Right ventricle myocardium inferior (tissue), 1 donor: ENCODE measurements around the gene FNDC3B. TPM values are rescaled to one million over a fixed set of nuclear protein-coding genes. Genes with fewer than 3 reads are reported as not detected.
A peak's percentile ranks its signal among the peaks of the same experiment; 100 is the strongest.
"Not testable (repeated sequence)": the region's sequence is repeated elsewhere in the genome, so short reads cannot be mapped to it uniquely, and the experiment has no call there.

Experiments used
- ATAC-seq: fragments of 200-7000 bp; cut with Tn5 transposase; one replicate; pipeline ENCODE4 v1.9.1; 2020; ENCODE audit warnings: mild to moderate bottlenecking, moderate library complexity
- DNase-seq: peaks from one replicate; pipeline ENCODE4 v3.0.0; 2021; ENCODE audit errors: missing footprints
- intact Hi-C: fragments of 100-400 bp; cut with DNase I; formaldehyde crosslinking; loops from one replicate; pipeline ENCODE4 v1.11.0; 2022
- total RNA-seq: library from RNA; stranded (reverse); fragmentation: NEBNext Ultra II Directional; extraction: Animal tissue kit (Norgen Biotek cat#: 25700); gene quantifications from one replicate; pipeline ENCODE4 v1.2.1, GENCODE V29; 2021
- donor health status: DM: no; HTN: yes; CAD: no; lungs with severe emphysema.

The FNDC3B gene
- total RNA-seq, 1 donor from 2014 or later: 57.8 TPM

GRCh38 chr3:172024679-172025078 is 14.7 kb upstream of the FNDC3B start:
- intact Hi-C loops: no loop called here
- DNase-seq (no peak), ATAC-seq (no peak)

DNA sequence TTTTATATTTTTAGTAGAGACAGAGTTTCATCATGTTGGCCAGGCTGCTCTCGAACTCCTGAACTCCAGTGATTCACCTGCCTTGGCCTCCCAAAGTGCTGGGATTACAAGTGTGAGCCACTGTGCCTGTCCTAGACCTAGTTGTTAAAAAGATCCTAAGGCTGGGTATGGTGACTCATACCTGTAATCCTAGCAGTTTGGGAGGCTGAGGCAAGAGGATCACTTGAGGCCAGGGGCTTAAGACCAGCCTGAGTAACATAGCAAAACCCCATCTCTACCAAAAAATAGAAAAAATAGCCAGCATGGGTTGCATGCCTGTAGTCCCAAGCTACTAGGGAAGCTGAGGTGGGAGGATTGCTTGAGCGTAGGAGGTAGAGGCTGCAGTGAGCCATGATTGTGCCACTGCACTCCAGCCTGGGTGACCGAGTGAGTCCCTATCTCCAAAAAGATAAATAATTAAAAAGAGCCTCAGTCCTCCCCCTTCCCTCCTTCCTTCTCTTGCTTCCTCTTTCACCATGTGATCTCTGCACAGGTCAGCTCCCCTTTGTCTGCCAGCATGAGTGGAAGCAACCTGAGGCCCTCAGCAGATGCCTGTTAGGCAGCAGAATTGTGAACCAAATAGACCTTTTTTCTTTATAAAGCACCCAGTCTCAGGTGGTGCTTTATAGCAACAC is 9.8 kb upstream of the FNDC3B start:
- intact Hi-C loops: no loop called here
- no peak for ATAC-seq

GRCh38 chr3:172030181-172030580 is 9.2 kb upstream of the FNDC3B start:
- intact Hi-C loops: no loop called here
- ATAC-seq: no peak

More for the DNA sequence above, 9.8 kb upstream of the FNDC3B start:
- DNase-seq: no peak

GRCh38 chr3:172031996-172032395 is 7.4 kb upstream of the FNDC3B start:
- no peak for ATAC-seq
- intact Hi-C loops: no loop called here

More at GRCh38 chr3:172030181-172030580, 9.2 kb upstream of the FNDC3B start:
- DNase-seq: no peak

DNA sequence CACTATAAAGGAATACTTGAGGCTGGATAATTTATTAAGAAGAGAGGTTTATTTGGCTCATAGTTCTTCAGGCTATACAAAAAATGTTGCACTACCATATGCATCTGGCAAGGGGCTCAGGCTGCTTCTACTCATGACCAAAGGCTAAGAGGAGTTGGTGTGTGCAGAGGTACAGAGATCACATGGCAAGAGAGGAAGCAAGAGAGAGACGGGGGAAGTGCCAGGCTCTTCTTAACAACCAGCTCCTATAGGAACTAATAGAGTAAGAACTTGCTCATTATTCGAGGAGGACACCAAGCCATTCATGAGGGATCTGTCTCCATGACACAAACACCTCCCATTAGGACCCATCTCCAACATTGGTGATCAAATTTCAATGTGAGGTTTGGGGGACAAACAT is 6.0 kb upstream of the FNDC3B start:
- ATAC-seq (no peak), DNase-seq (no peak)
- intact Hi-C loops: no loop called here

More at GRCh38 chr3:172031996-172032395, 7.4 kb upstream of the FNDC3B start:
- DNase-seq: no peak

DNA sequence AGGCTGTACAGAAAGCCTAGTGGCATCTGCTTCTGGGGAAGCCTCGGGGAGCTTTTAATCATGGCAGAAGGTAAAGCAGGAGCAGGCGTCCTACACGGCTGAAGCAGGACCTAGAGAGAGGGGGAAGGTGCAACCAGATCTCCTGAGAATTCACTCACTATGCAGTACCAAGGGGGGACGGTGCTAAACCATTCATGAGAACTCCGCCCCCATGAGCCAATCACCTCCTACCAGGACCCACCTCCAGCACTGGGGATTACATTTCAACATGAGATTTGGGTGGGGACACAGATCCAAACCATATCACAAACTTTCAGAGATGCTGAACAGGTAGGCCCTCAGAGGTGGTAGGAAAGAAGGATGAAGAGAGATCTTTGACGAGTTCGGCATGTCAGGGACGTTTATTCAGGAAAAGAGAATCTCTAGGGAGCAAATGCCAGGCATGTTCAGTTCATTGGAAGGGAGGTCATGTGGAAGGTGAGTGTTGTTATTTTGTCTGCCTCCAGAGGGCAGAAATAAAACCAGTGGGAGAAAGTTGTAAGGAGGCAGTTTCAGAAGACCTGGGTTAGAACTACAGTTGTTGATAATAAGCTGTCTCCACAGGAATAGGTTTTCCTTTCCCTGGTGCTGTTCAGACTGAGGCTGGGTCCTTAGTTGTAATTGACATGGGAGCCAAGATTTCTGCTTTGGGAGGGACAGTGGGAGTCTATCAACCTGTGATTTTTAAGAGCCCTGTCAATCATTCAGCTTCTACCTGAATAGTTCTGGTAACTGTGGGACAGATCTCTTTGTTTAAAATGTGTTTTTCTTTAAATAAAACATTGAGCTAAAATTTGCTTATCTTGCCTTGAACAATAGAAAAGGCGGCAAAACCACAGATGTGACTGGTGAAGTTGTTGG is 4.3 kb upstream of the FNDC3B start:
- intact Hi-C loops: loop anchor here (5.0 kb wide), 2 partner anchors 198 to 297 kb away; no protein-coding TSS in a partner anchor

DNA sequence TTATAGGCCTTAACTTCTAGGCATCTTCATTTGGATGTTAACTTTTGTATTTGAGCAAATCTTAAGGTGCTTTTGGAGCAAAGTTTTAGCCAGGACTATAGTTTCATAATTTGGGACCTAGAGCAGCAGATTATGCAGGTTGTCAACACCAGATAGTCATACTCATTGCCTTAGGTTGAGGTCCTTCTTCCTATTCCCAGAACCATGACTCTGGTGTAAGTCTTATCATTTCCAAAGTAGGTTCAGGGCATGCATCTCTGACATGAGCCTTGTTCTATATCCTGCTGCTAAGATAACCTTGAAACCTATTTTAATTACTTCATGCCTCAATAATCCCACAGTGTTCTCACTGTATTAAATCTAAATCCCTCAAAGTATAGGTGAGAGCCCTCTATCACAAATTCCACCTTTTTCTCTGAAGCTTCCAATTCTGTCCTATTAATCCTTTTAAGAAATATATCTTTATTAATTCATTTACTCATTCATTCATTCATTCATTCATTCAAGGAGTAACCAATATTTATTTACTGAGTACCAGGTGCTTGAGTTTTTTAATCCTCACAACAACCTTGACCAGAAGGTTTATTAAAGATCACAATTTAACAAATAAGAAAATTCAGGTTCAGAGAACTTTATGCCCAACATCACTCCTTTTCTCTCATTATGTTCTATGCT is 2.7 kb upstream of the FNDC3B start:
- intact Hi-C loops: loop anchor here (5.0 kb wide), 2 partner anchors 199 to 296 kb away; no protein-coding TSS in a partner anchor
- no peak for DNase-seq
- ATAC-seq: no peak

More for the DNA sequence above, 4.3 kb upstream of the FNDC3B start:
- DNase-seq (no peak), ATAC-seq (no peak)

DNA sequence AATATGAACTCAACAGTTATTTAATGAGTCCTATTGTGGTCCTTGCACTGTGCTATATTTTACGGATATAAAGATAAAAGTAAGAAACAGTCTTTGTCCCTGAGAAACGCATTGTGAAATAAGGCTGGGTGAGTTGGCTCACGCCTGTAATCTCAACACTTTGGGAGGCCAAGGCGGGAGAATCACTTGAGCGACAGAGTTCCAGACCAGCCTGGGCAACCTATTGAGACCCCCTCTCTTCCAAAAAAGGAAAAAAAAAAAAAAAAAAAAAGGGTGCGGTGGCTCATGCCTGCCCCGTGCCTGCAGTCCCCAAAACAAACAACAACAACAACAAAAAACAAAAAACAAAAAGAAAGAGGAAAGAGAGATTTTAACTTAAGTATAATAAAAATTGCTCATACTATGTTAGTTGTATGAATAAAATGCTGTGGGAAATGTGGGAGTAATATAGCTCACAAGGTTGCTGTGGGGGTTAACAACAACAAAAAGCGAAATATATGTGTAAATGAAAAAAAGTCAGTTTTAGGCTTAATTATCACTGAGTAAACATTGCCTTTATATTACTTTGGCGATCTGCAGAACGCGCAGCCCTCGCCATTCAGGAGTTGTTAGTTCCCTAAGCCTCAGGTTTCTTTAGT is 461 bp upstream of the FNDC3B start:
- DNase-seq (no peak), ATAC-seq (no peak)
- intact Hi-C loops: loop anchor here (2.0 to 5.0 kb wide), 3 partner anchors 92 to 293 kb away; no protein-coding TSS in a partner anchor

GRCh38 chr3:172040078-172040980 is 951 bp downstream of the FNDC3B start:
- intact Hi-C loops: loop anchor here (2.0 to 10.0 kb wide), 6 partner anchors 57 to 386 kb away; no protein-coding TSS in a partner anchor

DNA sequence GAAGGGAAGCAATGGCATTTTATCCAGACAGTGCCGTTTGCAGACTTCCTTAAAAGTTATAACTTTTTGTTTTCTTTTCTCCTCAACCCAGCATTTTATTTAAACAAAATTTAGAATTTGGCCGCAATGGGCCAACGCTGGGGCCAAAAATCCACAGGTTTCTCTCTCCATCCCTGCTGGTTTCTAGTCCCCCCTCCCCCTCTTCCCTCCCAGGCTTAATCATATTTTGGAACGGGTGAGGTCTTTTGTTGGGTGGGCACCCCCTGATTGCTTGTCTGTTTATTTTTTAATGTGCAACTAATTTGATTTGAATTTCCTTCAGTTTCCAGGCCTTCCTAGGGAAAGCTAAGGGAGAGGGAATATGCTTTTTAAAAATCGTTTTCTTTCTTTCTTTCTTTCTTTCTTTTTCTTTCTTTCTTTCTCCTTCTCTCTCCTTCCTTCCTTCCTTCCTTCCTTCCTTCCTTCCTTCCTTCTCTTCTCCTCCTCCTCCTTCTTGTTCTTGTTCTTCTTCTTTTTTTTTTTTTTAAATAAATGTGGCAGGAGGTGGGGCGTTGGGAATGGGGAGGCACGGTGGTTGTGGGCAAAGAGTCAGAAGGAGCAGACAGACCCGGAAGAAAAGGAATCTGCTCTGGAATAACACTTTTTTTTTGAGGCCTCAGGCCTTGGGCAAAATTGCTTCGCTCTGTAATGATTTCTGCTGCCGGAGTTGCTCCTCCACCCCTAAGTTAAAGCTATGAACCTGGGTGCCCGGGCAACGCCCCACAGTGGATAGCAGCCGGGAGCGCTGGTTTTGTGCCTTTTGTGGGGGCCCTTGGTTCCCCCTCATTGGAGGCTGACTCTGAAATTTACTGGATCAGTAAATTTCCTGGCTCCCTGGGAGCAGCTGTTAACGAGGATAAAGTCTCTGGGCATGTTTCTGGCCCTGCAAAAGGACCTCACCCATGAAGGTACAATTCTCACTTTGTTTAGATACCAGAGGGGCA is 1.9 kb downstream of the FNDC3B start:
- ATAC-seq (no peak), DNase-seq (peak; percentile 59)

More at GRCh38 chr3:172040078-172040980, 951 bp downstream of the FNDC3B start:
- DNase-seq (peak; percentile 92), ATAC-seq (peak; percentile 89)

GRCh38 chr3:172042136-172042662 is 2.8 kb downstream of the FNDC3B start:
- ATAC-seq (no peak), DNase-seq (no peak)
- intact Hi-C loops: loop anchor here (5.0 to 10.0 kb wide), 5 partner anchors 55 to 387 kb away; no protein-coding TSS in a partner anchor

More for the DNA sequence above, 1.9 kb downstream of the FNDC3B start:
- intact Hi-C loops: loop anchor here (2.0 to 10.0 kb wide), 6 partner anchors 56 to 386 kb away; no protein-coding TSS in a partner anchor

GRCh38 chr3:172042663-172043179 is 3.3 kb downstream of the FNDC3B start:
- DNase-seq: peak; percentile 63
- intact Hi-C loops: loop anchor here (5.0 to 10.0 kb wide), 5 partner anchors 55 to 388 kb away; no protein-coding TSS in a partner anchor

DNA sequence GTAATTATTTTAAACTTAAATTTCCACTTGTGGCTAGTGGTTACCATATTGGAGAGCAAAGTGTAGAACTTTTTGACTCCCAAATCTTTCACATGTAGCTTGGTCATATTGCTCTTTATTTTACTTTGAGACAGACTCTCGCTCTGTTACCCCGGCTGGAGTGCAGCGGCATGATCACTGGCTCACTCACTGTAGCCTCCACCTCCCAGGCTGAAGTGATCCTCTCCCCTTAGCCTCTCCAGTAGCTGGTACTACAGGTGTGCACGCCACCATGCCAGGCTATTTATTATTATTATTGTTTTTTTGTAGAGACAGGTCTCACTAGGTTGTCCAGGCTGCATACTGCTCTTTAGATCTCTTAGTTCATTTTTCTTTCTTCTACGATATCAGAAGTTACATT is 3.9 kb downstream of the FNDC3B start:
- intact Hi-C loops: loop anchor here (5.0 to 10.0 kb wide), 5 partner anchors 54 to 388 kb away; no protein-coding TSS in a partner anchor
- DNase-seq (no peak), ATAC-seq (no peak)

More at GRCh38 chr3:172042663-172043179, 3.3 kb downstream of the FNDC3B start:
- ATAC-seq: not testable (repeated sequence)

DNA sequence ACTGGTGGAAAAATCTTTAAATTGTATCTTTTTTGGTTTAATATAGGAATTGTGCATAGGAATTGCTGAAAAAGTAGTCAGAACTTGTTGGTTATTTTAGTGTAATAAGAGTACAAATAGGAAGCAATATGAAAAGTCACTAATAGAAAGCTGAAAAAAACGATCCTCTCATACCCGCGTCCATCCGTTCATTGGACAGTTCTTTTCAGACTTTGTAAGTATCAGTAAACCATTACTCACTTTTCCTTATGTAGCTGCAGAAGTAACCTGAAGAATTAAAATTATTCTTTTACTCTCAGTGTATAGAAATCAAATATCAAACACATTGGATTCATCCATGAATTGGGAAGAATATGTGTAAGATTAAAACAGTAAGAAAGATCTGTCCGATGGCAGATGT is 4.4 kb downstream of the FNDC3B start:
- no peak for ATAC-seq
- intact Hi-C loops: loop anchor here (5.0 to 10.0 kb wide), 5 partner anchors 54 to 389 kb away; no protein-coding TSS in a partner anchor
- DNase-seq: no peak

- ATAC-seq: no peak
- no peak for DNase-seq
- intact Hi-C loops: loop anchor here (5.0 to 10.0 kb wide), 5 partner anchors 52 to 390 kb away; no protein-coding TSS in a partner anchor
Measured at GRCh38 chr3:172044833-172045585, 5.6 kb downstream of the FNDC3B start.
